HCT116 (cell line): ENCODE measurements around the gene DGKG. TPM values are rescaled to one million over a fixed set of nuclear protein-coding genes. Genes with fewer than 3 reads are reported as not detected.

Experiments used
- ATAC-seq: fragments of 200-7000 bp; cut with Tn5 transposase; 2 replicates; pipeline ENCODE4 v1.9.1; 2020; ENCODE audit warnings: mild to moderate bottlenecking, moderate library complexity
- BruUV-seq: library from RNA; stranded (reverse); fragments of 400-500 nt; replicated peaks from 2 replicates; lab custom pipeline; 2021; lab: Mats Ljungman, UMichigan
- CTCF ChIA-PET: fragments of 300-600 bp; sonication (Branson Sonifier 250); formaldehyde crosslinking; loops from one replicate; lab custom pipeline; 2021; ENCODE audit warnings: antibody characterized with exemption; lab: Charles Lee
- POLR2A ChIA-PET: fragments of 300-600, 350-600 bp; sonication (Branson Sonifier 250); formaldehyde crosslinking; loops from one replicate; lab custom pipeline; 2021; ENCODE audit warnings: antibody characterized with exemption; lab: Charles Lee
- RAD21 ChIA-PET, 2 experiments: fragments of 300-600 bp; sonication (Branson Sonifier 250); formaldehyde crosslinking; loops; one replicate each; lab custom pipeline; 2023; ENCODE audit warnings: low total read pairs in 2 of 2; ENCODE audit not compliant: uncharacterized antibody in 2 of 2, unreplicated experiment in 2 of 2, low non-redundant PET in 1 of 2; lab: Charles Lee
- DNase-seq: peaks from one replicate; pipeline ENCODE4 v3.0.0-alpha.2; 2010; ENCODE audit warnings: low read depth, low spot score
- H2AFZ ChIP-seq: fragments of 200-600 bp; shearing (Covaris generic), sonication (generic); 2 replicates; pipeline ENCODE4 v1.6.1; 2017; ENCODE audit warnings: low read depth, mixed run types, mixed read lengths, antibody characterized with exemption, low read length; ENCODE audit not compliant: poor library complexity, severe bottlenecking
- H3K27ac ChIP-seq: 2 replicates; pipeline ENCODE4 v1.5.1; 2012; ENCODE audit warnings: low read depth, low read length
- H3K27me3 ChIP-seq: fragments of 200-600 bp; sonication (generic); 2 replicates; pipeline ENCODE4 v1.6.1; 2016; ENCODE audit warnings: mixed run types, low read length, mixed read lengths; ENCODE audit not compliant: insufficient read depth
- H3K36me3 ChIP-seq, 2 experiments: fragments of 200-500 bp in 1 of 2; fragments of 200-600 bp in 1 of 2; sonication (Bioruptor generic) in 1 of 2; sonication (generic) in 1 of 2; 2 replicates each; pipeline versions ENCODE4 v1.5.1 to v1.6.1; 2014 to 2016; ENCODE audit warnings: low read length in 2 of 2, inconsistent platforms in 1 of 2, mixed read lengths in 1 of 2, mixed run types in 1 of 2; ENCODE audit not compliant: insufficient read depth in 2 of 2, control insufficient read depth in 1 of 2
- H3K4me1 ChIP-seq, 2 experiments: fragments of 200-600 bp in 1 of 2; sonication (generic) in 1 of 2; 2 replicates each; pipeline versions ENCODE4 v1.5.1 to v1.6.1; 2012 to 2017; ENCODE audit warnings: low read length in 2 of 2, inconsistent platforms in 1 of 2, mild to moderate bottlenecking in 1 of 2, mixed read lengths in 1 of 2, mixed run types in 1 of 2, moderate library complexity in 1 of 2; ENCODE audit not compliant: insufficient read depth in 2 of 2, control insufficient read depth in 1 of 2
- H3K4me2 ChIP-seq: fragments of 200-600 bp; sonication (generic); 2 replicates; pipeline ENCODE4 v1.6.1; 2017; ENCODE audit warnings: mixed run types, low read length, mixed read lengths
- H3K4me3 ChIP-seq, 2 experiments: fragments of 200-600 bp in 1 of 2; sonication (generic) in 1 of 2; replicated peaks in 1 of 2; 2 replicates each; pipeline ENCODE4 v1.5.1; 2011 to 2016; ENCODE audit warnings: low read length in 2 of 2, control low read depth in 1 of 2, low read depth in 1 of 2, mild to moderate bottlenecking in 1 of 2, mixed read lengths in 1 of 2, mixed run types in 1 of 2
- H3K79me2 ChIP-seq: fragments of 200-600 bp; sonication (generic); 2 replicates; pipeline ENCODE4 v1.6.1; 2017; ENCODE audit warnings: mild to moderate bottlenecking, mixed run types, low read length, moderate library complexity, mixed read lengths; ENCODE audit not compliant: insufficient read depth
- H3K9ac ChIP-seq: fragments of 200-600 bp; sonication (generic); 2 replicates; pipeline ENCODE4 v1.6.1; 2016; ENCODE audit warnings: low read length, mixed read lengths
- H3K9me2 ChIP-seq: fragments of 200-600 bp; sonication (generic), shearing (Covaris generic); 2 replicates; pipeline ENCODE4 v1.6.1; 2017; ENCODE audit warnings: mixed run types, mild to moderate bottlenecking, moderate library complexity; ENCODE audit not compliant: insufficient read depth
- H3K9me3 ChIP-seq, 2 experiments: fragments of 200-500 bp in 1 of 2; fragments of 200-600 bp in 1 of 2; sonication (Bioruptor generic) in 1 of 2; sonication (generic) in 1 of 2; 2 replicates each; pipeline ENCODE4 v1.6.1; 2014 to 2017; ENCODE audit warnings: low read length in 2 of 2, mixed read lengths in 2 of 2, inconsistent platforms in 1 of 2, low read depth in 1 of 2, mild to moderate bottlenecking in 1 of 2, mixed run types in 1 of 2, moderate library complexity in 1 of 2; ENCODE audit not compliant: control insufficient read depth in 1 of 2, insufficient read depth in 1 of 2
- H4K20me1 ChIP-seq: fragments of 200-600 bp; sonication (generic), shearing (Covaris generic); 2 replicates; pipeline ENCODE4 v1.6.1; 2017; ENCODE audit warnings: mixed run types, mild to moderate bottlenecking, moderate library complexity; ENCODE audit not compliant: insufficient read depth
- CBX3 ChIP-seq: IDR thresholded peaks from 2 replicates; pipeline ENCODE4 v1.6.1; 2012; ENCODE audit warnings: low read depth
- EGR1 ChIP-seq: IDR thresholded peaks from 2 replicates; pipeline ENCODE4 v1.6.1; 2012; ENCODE audit warnings: low read depth
- ELF1 ChIP-seq: IDR thresholded peaks from 2 replicates; pipeline ENCODE4 v1.6.1; 2012; ENCODE audit warnings: low read depth, borderline replicate concordance
- POLR2AphosphoS5 ChIP-seq: IDR thresholded peaks from 2 replicates; pipeline ENCODE4 v1.6.1; 2011; ENCODE audit warnings: mild to moderate bottlenecking, low read depth, low read length, moderate library complexity
- RAD21 ChIP-seq: IDR thresholded peaks from 2 replicates; pipeline ENCODE4 v1.6.1; 2012; ENCODE audit warnings: low read depth, mild to moderate bottlenecking
- SP1 ChIP-seq: IDR thresholded peaks from 2 replicates; pipeline ENCODE4 v1.6.1; 2012; ENCODE audit warnings: low read depth
- TCF7L2 ChIP-seq: IDR thresholded peaks from 2 replicates; pipeline ENCODE4 v1.7.0; 2011; ENCODE audit warnings: borderline replicate concordance, inconsistent platforms; ENCODE audit not compliant: insufficient read depth, insufficient read length; ENCODE audit errors: extremely low read depth
- YY1 ChIP-seq: IDR thresholded peaks from 2 replicates; pipeline ENCODE4 v1.6.1; 2011; ENCODE audit warnings: low read length, low read depth, moderate library complexity, mild to moderate bottlenecking; ENCODE audit not compliant: insufficient replicate concordance; ENCODE audit errors: extremely low read depth
- intact Hi-C: fragments of 100-400 bp; cut with micrococcal nuclease; formaldehyde crosslinking; loops from 2 replicates; pipeline ENCODE4 v1.10.0; 2022
- total RNA-seq: library from RNA; stranded (reverse); gene quantifications from one replicate; pipeline ENCODE4 v1.2.1, GENCODE V29; 2021; ENCODE audit not compliant: unreplicated experiment
- TF ChIP-seq, protein P1 (sequence below), 3 experiments: fragments of 200-600 bp in 1 of 3; sonication (generic) in 1 of 3; IDR thresholded peaks in 2 of 3; conservative IDR thresholded peaks in 1 of 3; 2 replicates each; pipeline ENCODE4 v1.5.1; 2012 to 2017; ENCODE audit warnings: low read depth in 2 of 3, low read length in 2 of 3, antibody characterized with exemption in 1 of 3, borderline replicate concordance in 1 of 3, control low read depth in 1 of 3, mild to moderate bottlenecking in 1 of 3, mixed read lengths in 1 of 3, mixed run types in 1 of 3, moderate library complexity in 1 of 3; ENCODE audit not compliant: insufficient read depth in 1 of 3
- TF ChIP-seq, protein P2 (sequence below): IDR thresholded peaks from 2 replicates; pipeline ENCODE4 v1.6.1; 2012

Gene DGKG
- total RNA-seq, 1 experiment from 2014 or later: 4.8 TPM

DNA sequence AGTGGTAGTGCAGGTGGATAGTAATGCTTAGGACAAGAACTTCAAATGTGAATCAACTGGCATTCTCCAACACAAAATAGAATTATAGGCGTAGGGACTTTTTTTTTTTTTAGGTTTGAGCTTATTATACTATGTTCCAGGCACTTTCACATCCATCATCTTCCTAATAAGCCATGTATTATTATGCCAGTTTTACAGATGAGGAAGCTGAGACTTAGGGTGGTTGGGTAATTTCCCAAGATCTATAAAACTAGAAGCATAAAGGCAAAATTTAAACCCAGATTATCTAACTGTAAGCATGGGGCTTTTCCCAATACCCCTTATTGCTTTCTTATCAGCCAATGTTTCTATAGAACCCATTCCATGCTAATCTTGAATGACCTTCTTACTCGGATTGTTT is 178.0 kb downstream of the DGKG start:
- Histone ChIP-seq H4K20me1 (no peaks in the 10 kb centered on the region), H3K27me3 (no peaks in the 10 kb centered on the region), H3K36me3 (no peaks in the 10 kb centered on the region), H3K4me1 (no peaks in the 10 kb centered on the region), H3K9me3 (no peaks in the 10 kb centered on the region), H3K4me2 (no peak overlapping the region), H3K4me3 (no peak overlapping the region), H3K9me2 (no peaks in the 10 kb centered on the region), H3K27ac (no peak overlapping the region), H3K79me2 (no peaks in the 10 kb centered on the region), H3K9ac (no peak overlapping the region), H2AFZ (no peak overlapping the region)
- no peak for ATAC-seq
- intact Hi-C loops: no loop called here
- RAD21 ChIA-PET: no interaction called here
- TF ChIP-seq, protein P1, sequence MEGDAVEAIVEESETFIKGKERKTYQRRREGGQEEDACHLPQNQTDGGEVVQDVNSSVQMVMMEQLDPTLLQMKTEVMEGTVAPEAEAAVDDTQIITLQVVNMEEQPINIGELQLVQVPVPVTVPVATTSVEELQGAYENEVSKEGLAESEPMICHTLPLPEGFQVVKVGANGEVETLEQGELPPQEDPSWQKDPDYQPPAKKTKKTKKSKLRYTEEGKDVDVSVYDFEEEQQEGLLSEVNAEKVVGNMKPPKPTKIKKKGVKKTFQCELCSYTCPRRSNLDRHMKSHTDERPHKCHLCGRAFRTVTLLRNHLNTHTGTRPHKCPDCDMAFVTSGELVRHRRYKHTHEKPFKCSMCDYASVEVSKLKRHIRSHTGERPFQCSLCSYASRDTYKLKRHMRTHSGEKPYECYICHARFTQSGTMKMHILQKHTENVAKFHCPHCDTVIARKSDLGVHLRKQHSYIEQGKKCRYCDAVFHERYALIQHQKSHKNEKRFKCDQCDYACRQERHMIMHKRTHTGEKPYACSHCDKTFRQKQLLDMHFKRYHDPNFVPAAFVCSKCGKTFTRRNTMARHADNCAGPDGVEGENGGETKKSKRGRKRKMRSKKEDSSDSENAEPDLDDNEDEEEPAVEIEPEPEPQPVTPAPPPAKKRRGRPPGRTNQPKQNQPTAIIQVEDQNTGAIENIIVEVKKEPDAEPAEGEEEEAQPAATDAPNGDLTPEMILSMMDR (IDR thresholded peaks at IDR 0.05 in 2 of 3, conservative IDR thresholded peaks at IDR 0.05 in 1 of 3; ENCODE audit: borderline replicate concordance in 1 of 3, insufficient read depth in 1 of 3, low read depth in 2 of 3, low read length in 2 of 3): no peak
- TF ChIP-seq, protein P2, sequence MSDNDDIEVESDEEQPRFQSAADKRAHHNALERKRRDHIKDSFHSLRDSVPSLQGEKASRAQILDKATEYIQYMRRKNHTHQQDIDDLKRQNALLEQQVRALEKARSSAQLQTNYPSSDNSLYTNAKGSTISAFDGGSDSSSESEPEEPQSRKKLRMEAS: no peak
- TF ChIP-seq RAD21 (no peak), SP1 (no peak), TCF7L2 (no peak)
- BruUV-seq: no TSS peak
- POLR2A ChIA-PET: no interaction called here
- DNase-seq: no peak
- CTCF ChIA-PET: no interaction called here

DNA sequence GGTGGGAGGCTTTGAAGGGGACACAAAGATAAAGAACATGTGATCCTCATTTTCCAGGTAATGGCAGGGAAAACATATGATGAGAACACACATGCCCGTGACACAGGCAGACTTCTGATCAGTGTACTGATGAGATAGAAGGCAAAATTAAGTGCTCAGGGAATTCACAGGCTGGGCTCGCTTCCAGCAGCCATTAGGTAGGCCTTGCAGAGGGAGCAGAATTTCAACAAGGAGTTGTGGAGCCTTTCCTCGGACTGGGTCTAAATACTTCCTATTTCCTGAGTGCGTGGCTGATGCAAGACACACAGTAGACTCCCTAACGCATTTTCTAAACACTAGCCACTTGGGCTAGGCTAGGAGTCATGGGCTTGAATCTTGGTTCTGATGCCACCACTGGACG is 179.2 kb downstream of the DGKG start:
- Histone ChIP-seq H3K27me3 (no peaks in the 10 kb centered on the region), H3K4me3 (no peak overlapping the region), H2AFZ (no peak overlapping the region), H4K20me1 (no peaks in the 10 kb centered on the region), H3K9me2 (no peaks in the 10 kb centered on the region), H3K36me3 (no peaks in the 10 kb centered on the region), H3K79me2 (no peaks in the 10 kb centered on the region), H3K9ac (no peak overlapping the region), H3K27ac (no peak overlapping the region), H3K4me2 (no peak overlapping the region), H3K4me1 (no peaks in the 10 kb centered on the region)
- no peak for DNase-seq
- ChIA-PET RAD21 (no interaction called here), POLR2A (no interaction called here), CTCF (no interaction called here)
- BruUV-seq: no TSS peak
- no peak for ATAC-seq
- intact Hi-C loops: no loop called here
- TF ChIP-seq ELF1: no peak
- TF ChIP-seq YY1: no peak
- TF ChIP-seq EGR1: no peak
- no peak for TF ChIP-seq CBX3
- no peak for TF ChIP-seq POLR2AphosphoS5
- TF ChIP-seq, all 23 proteins: peak for 0
- no peaks in the 10 kb centered on the region for H3K9me3 ChIP-seq
